ENCODE data around the gene KIFC1. TPM values are rescaled to one million over a fixed set of nuclear protein-coding genes. Genes with fewer than 3 reads are reported as not detected.

KIFC1 gene
- total RNA-seq, 4 donors from 2014 or later = 0.25 to 10.8 (median 3.1) TPM

DNA sequence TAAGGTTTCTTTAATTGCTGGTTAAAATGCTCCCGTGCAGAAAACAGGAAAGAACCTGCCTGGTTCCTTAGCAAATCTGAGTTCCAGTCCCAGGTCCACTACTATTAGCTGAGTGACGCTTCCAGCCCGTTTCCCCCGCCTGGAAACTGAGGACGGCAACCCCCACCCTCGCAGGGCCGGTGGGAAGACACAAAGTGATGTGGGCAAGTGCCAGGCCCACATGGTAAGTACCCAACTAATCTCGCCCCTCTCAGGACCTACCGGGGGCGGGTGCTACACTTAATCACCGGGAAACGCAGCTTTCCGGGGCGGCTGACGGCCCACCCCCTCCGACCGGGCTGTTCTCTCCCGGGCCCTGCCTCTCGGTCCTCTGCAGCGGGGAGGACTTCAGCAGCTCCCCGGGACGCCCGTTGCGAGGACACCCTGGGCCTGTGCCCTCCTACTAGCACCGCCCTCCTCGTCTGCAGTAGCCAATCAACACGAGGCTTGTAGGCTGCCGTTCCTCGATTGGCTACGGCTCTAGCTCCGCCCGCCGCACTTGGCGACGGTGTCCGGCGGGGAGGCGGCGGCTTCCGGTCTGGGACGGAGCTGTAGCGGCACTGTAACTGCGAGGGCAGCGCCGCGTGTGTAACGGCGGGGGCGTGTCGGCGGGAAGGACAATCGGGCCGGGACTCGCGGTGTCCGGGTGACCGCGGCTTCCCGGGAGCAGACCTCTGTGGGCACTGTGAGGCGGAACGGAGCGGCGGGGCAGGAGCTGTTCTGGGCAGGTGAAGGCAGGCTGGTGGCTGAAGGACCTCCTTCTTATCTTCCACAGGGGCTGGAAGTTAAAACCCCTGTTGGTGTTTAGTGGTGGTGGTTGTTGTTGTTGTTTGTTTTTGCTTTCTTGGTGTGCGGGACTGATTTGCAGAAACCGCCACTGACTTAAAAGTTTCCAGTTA lies 62.7 kb downstream of the KIFC1 start, which contains the start of gene ZBTB9:
TSS of gene ZBTB9 (plus strand) at position 568 of the 938 bp plus-strand sequence. CDS start 525 bp downstream, outside the sequence.
- ATAC-seq (ENCODE audit: low FRiP score) = peak; percentile 99
- TF ChIP-seq CTCF (IDR thresholded peaks at IDR 0.05) = no peak
- DNase-seq (ENCODE audit: low spot score) = peak; percentile 81

- no peak for DNase-seq (ENCODE audit: low spot score)
- no peak for TF ChIP-seq CTCF (IDR thresholded peaks at IDR 0.05)
- no peak for ATAC-seq (ENCODE audit: low FRiP score)
Measured at GRCh38 chr6:33455051-33455450, 63.4 kb downstream of the KIFC1 start.

GRCh38 chr6:33456156-33456555 lies 64.5 kb downstream of the KIFC1 start:
- no peak for TF ChIP-seq CTCF (IDR thresholded peaks at IDR 0.05)
- ATAC-seq (ENCODE audit: low FRiP score) (no peak), DNase-seq (ENCODE audit: low spot score) (no peak)

DNA sequence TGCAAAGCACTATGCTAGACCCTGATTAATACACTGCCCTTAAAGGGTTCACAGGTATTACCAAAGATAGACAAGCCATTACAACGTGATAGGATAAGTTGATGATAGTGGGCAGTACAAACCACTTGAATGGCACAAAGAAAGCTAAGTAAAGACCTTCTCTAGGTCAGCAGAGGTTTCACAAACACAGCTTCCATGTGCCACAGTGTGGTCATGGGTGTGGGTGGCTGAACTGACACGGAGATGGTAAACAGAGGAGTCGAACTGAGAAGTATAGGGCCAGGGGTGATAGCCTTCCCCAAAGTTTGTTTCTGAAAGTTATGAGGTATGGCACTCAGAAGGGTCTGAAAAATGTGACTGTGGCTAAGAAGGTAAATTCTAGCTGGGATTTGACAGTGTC lies 67.1 kb downstream of the KIFC1 start:
- no peak for ATAC-seq (ENCODE audit: low FRiP score)
- DNase-seq (ENCODE audit: low spot score) = no peak
- TF ChIP-seq CTCF (IDR thresholded peaks at IDR 0.05) = no peak

DNA sequence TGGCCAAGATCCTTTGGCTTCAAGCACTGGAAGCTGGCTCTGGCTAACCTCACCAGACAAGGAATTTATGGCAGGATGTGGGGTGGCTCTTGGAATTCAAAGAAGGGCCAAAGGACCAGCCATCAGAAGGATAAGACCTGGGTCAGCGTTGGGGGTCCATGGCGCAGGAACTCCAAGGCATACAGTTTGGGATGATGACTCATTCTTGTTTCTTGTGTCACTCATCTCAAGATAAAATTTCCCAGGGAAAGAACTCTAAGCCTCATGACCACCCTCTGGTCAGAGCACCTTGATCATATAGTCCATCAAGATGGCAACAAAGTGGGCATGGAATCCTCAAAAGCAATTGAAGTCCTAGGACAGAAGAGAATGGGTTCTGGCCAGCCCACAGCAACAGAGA lies 67.6 kb downstream of the KIFC1 start:
- DNase-seq (ENCODE audit: low spot score) = no peak
- ATAC-seq (ENCODE audit: low FRiP score) = no peak
- no peak for TF ChIP-seq CTCF (IDR thresholded peaks at IDR 0.05)

Small RNA genes lying within 50 kb of the gene (small RNA-seq; reads per million reads assigned to genes)
- gene RPL35AP4 = not detected
- gene ZBTB9 = not detected

Other genes starting within 250 kb of the KIFC1 start
- 1 to 10 TPM in 1 of 4 donors, under 1 TPM in 3; 0.13 to 1.3 (median 0.53) TPM for gene COL11A2, start 199.4 kb upstream of the KIFC1 start, total RNA-seq
- gene RXRB, start 191.2 kb upstream of the KIFC1 start, total RNA-seq = 10 to 100 TPM; 19.9 to 35.9 (median 22.7) TPM
- gene SLC39A7, start 191.0 kb upstream of the KIFC1 start, total RNA-seq = 10 to 100 TPM; 57.5 to 82.8 (median 70.1) TPM
- gene HSD17B8, start 187.2 kb upstream of the KIFC1 start, total RNA-seq = 10 to 100 TPM in 2 of 4 donors, 1 to 10 TPM in 2; 6.9 to 13.6 (median 11.0) TPM
- gene RING1, start 183.3 kb upstream of the KIFC1 start, total RNA-seq = 10 to 100 TPM; 13.1 to 20.1 (median 15.7) TPM
- gene VPS52, start 119.9 kb upstream of the KIFC1 start, total RNA-seq = 10 to 100 TPM; 20.2 to 54.5 (median 34.3) TPM
- gene RPS18, start 119.7 kb upstream of the KIFC1 start, total RNA-seq = 1,000 to 10,000 TPM; 2,708 to 4,129 (median 3,024) TPM
- gene B3GALT4, start 114.7 kb upstream of the KIFC1 start, total RNA-seq = 10 to 100 TPM in 1 of 4 donors, 1 to 10 TPM in 3; 6.7 to 15.9 (median 7.9) TPM
- 100 to 1,000 TPM in 1 of 4 donors, 10 to 100 TPM in 3; 49.7 to 103 (median 54.3) TPM for gene WDR46, start 102.6 kb upstream of the KIFC1 start, total RNA-seq
- 10 to 100 TPM; 16.0 to 30.8 (median 23.1) TPM for gene PFDN6, start 102.2 kb upstream of the KIFC1 start, total RNA-seq
- 10 to 100 TPM; 28.7 to 81.2 (median 41.7) TPM for gene RGL2, start 92.9 kb upstream of the KIFC1 start, total RNA-seq
- gene TAPBP, start 77.7 kb upstream of the KIFC1 start, total RNA-seq = 10 to 100 TPM; 50.2 to 90.5 (median 69.1) TPM
- gene ZBTB22, start 74.1 kb upstream of the KIFC1 start, total RNA-seq = 10 to 100 TPM; 10.7 to 15.3 (median 11.6) TPM
- gene DAXX, start 68.9 kb upstream of the KIFC1 start, total RNA-seq = 10 to 100 TPM; 33.4 to 65.2 (median 42.5) TPM
- 10 to 100 TPM; 40.8 to 56.5 (median 48.9) TPM for gene PHF1, start 19.2 kb downstream of the KIFC1 start, total RNA-seq
- gene CUTA, start 26.3 kb downstream of the KIFC1 start, total RNA-seq = 100 to 1,000 TPM in 2 of 4 donors, 10 to 100 TPM in 2; 57.1 to 107 (median 98.1) TPM
- 10 to 100 TPM in 3 of 4 donors, 1 to 10 TPM in 1; 8.8 to 12.3 (median 10.3) TPM for gene SYNGAP1, start 28.2 kb downstream of the KIFC1 start, total RNA-seq
- gene ZBTB9, start 62.8 kb downstream of the KIFC1 start, total RNA-seq = 1 to 10 TPM; 1.4 to 8.6 (median 5.7) TPM
- gene BAK1, start 188.5 kb downstream of the KIFC1 start, total RNA-seq = 10 to 100 TPM in 3 of 4 donors, 1 to 10 TPM in 1; 6.9 to 22.7 (median 10.9) TPM
- 10 to 100 TPM; 25.7 to 62.0 (median 35.9) TPM for gene ITPR3, start 229.5 kb downstream of the KIFC1 start, total RNA-seq

All from omental fat pad (tissue), 4 donors.